ENCODE results near the gene EPSTI1. TPM values are rescaled to one million over a fixed set of nuclear protein-coding genes. Genes with fewer than 3 reads are reported as not detected.

Gene EPSTI1
- polyA plus RNA-seq, 3 donors from 2014 or later: 8.6 to 32.3 (median 26.6) TPM

GRCh38 chr13:42977219-42977659, 14.8 kb downstream of the EPSTI1 start:
- H3K36me3 Mint-ChIP-seq: peaks cover 0 to 17% (median 14%) of the 10 kb centered on the region in 3 donors
- no peaks in the 10 kb centered on the region for H3K9me3 Mint-ChIP-seq
- DNase-seq: no peak
- H3K27me3 Mint-ChIP-seq (ENCODE audit: low read depth in 3 of 3): no peaks in the 10 kb centered on the region
- H3K27ac Mint-ChIP-seq: peak overlapping the region in 3 of 6 donors; percentile 28 to 56 (median 43)
- no peak overlapping the region for H3K4me3 Mint-ChIP-seq
- peaks cover 12 to 41% of the 10 kb centered on the region in 2 donors for H3K4me1 Mint-ChIP-seq

- H3K27ac Mint-ChIP-seq: no peak overlapping the region
- no peak overlapping the region for H3K4me3 Mint-ChIP-seq
- H3K4me1 Mint-ChIP-seq: peaks cover 9 to 41% of the 10 kb centered on the region in 2 donors
- no peak for DNase-seq
- H3K36me3 Mint-ChIP-seq: peaks cover 0 to 17% (median 14%) of the 10 kb centered on the region in 3 donors
- no peaks in the 10 kb centered on the region for H3K9me3 Mint-ChIP-seq
- no peaks in the 10 kb centered on the region for H3K27me3 Mint-ChIP-seq (ENCODE audit: low read depth in 3 of 3)
Observed at GRCh38 chr13:42976066-42976465, 16.0 kb downstream of the EPSTI1 start.

DNA sequence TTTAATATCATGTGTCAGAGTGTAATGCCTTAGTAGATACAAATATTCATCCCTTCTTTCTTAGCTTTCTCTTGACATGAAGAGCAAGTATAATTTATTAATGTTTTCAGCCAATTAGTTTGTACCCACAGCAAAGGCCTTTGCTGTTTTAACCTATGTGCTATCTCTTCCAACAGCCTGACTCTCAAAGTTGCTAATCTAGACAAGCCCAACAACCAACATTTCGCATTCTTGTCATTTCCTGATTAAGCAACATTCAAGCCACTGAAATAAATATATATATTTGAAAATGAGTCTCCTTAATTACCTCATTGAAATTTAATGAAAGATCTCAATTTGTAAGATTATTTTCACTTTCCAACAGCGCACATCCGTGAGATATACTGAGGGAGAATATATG, 18.5 kb downstream of the EPSTI1 start:
- H3K4me3 Mint-ChIP-seq: no peak overlapping the region
- H3K36me3 Mint-ChIP-seq: peaks cover 0 to 17% (median 16%) of the 10 kb centered on the region in 3 donors
- H3K4me1 Mint-ChIP-seq: peaks cover 26 to 58% of the 10 kb centered on the region in 2 donors
- no peak for DNase-seq
- H3K9me3 Mint-ChIP-seq: no peaks in the 10 kb centered on the region
- H3K27me3 Mint-ChIP-seq (ENCODE audit: low read depth in 3 of 3): peaks cover 0 to 1% (median 0%) of the 10 kb centered on the region in 3 donors
- no peak overlapping the region for H3K27ac Mint-ChIP-seq

- peak overlapping the region in 1 of 6 donors; percentile 58 for H3K27ac Mint-ChIP-seq
- H3K36me3 Mint-ChIP-seq: peaks cover 3 to 19% (median 12%) of the 10 kb centered on the region in 3 donors
Observed at GRCh38 chr13:42971691-42972347, 20.2 kb downstream of the EPSTI1 start.

DNA sequence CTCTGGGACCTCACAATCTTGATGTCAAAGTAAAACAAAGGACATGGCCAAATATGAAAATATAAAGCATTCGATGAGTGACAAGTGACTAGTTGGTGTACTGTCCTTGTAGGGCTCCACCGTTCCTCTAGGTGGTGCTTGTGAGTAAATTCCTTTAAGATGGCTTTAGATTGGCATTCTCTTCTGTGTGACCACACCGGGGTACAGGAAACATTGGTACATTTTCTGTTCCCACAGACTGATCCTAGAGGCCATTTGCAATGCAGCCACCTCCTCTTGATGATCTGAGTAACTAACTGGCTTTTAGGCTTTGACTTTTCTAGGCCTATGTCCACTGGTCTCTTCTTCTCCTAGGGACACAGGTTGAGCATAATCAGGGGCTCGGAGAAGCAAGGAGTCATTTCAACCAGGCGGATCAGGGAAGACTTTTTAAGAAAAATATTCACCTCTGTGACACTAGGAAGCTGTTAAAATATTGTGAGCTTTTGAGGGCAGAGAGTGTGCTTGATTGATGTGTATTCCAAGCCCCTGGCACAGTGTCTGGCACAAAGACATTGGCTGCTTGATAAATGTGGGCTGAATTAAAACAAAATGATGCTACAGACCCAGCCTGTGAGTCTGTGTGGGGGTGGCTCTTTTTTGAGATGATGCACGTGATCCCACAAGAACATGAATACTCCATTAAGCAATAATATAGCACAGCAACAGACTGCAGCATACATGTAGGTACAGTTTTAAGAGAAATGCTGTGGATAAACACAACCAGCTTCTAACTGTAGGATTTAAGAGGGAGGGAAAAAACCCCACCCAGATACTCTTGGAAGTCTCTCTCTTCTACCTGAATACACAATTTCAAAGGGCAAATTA, 21.0 kb downstream of the EPSTI1 start:
- Mint-ChIP-seq H3K36me3 (peaks cover 3 to 19% (median 12%) of the 10 kb centered on the region in 3 donors), H3K9me3 (no peaks in the 10 kb centered on the region), H3K4me1 (peaks cover 17 to 37% of the 10 kb centered on the region in 2 donors), H3K27me3 (ENCODE audit: low read depth in 3 of 3) (peaks cover 0 to 1% (median 1%) of the 10 kb centered on the region in 3 donors), H3K27ac (peak overlapping the region in 5 of 6 donors; percentile 2 to 65 (median 52)), H3K4me3 (no peak overlapping the region)
- DNase-seq: peak; percentile 38 to 45 (median 43)

More at GRCh38 chr13:42971691-42972347, 20.2 kb downstream of the EPSTI1 start:
- Mint-ChIP-seq H3K9me3 (no peaks in the 10 kb centered on the region), H3K27me3 (ENCODE audit: low read depth in 3 of 3) (peaks cover 0 to 1% (median 1%) of the 10 kb centered on the region in 3 donors), H3K4me3 (no peak overlapping the region), H3K4me1 (peaks cover 19 to 41% of the 10 kb centered on the region in 2 donors)
- DNase-seq: no peak

DNA sequence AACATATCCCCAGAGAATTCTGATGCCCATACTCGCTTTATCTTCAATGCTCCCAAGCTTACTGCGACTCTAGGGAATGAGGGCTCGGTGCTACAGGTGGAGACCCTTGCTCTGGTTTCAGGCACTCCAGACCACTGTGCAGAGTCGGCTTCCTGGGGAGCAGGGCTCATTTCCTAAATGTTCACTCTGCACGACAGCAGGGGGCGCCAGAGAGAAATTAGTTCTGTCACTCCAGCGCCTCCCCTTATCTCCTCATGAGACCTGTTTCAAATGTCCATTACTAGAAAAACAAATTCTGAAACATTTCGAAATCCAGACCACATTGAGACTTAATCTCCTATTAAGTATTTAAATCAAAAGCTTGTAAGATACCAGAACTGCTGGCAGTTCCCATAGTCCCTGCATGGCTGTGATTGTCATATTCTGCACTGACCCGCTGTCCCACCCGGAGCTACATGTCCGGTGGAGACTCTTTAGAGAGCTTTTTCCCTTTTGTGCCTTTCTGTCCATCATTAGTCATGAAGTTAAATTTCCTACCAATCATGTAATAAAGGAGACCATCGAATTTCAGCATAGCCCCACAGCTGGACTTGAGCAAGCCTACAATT, 22.4 kb downstream of the EPSTI1 start:
- H3K9me3 Mint-ChIP-seq: no peaks in the 10 kb centered on the region
- peaks cover 17 to 29% of the 10 kb centered on the region in 2 donors for H3K4me1 Mint-ChIP-seq
- H3K27ac Mint-ChIP-seq: peak overlapping the region in 3 of 6 donors; percentile 19 to 44 (median 41)
- DNase-seq: peak; percentile 70 to 78 (median 73)
- H3K27me3 Mint-ChIP-seq (ENCODE audit: low read depth in 3 of 3): peaks cover 0 to 1% (median 1%) of the 10 kb centered on the region in 3 donors
- H3K4me3 Mint-ChIP-seq: no peak overlapping the region
- peaks cover 8 to 18% (median 11%) of the 10 kb centered on the region in 3 donors for H3K36me3 Mint-ChIP-seq

- Mint-ChIP-seq H3K27me3 (ENCODE audit: low read depth in 3 of 3) (peaks cover 0 to 1% (median 1%) of the 10 kb centered on the region in 3 donors), H3K4me1 (peaks cover 17 to 26% of the 10 kb centered on the region in 2 donors), H3K36me3 (peaks cover 8 to 16% (median 11%) of the 10 kb centered on the region in 3 donors), H3K27ac (peak overlapping the region in 1 of 6 donors; percentile 67), H3K9me3 (no peaks in the 10 kb centered on the region), H3K4me3 (no peak overlapping the region)
- DNase-seq: no peak
Observed at GRCh38 chr13:42968906-42969305, 23.1 kb downstream of the EPSTI1 start.

DNA sequence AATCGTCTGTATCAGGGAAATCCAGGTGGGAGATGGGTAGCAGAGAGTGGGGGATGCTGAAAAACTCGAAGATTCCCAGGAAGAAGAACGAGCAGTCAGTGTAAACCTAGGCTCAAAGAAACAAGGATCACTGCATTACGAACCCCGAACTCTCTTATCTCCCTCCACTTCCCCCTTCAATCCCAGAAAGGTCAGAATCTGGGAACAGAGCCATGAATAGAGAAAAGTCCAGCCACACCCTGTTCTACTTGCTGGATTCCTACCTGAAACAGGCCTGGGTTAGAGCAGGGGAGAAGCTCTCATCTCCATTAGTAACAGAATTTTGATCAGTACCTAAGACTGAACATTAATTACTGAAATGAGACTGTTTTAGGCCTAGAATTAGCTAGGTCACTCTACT, 24.4 kb downstream of the EPSTI1 start:
- DNase-seq: no peak
- H3K4me3 Mint-ChIP-seq: no peak overlapping the region
- peaks cover 17 to 26% of the 10 kb centered on the region in 2 donors for H3K4me1 Mint-ChIP-seq
- peaks cover 18 to 28% (median 20%) of the 10 kb centered on the region in 3 donors for H3K36me3 Mint-ChIP-seq
- H3K27ac Mint-ChIP-seq: no peak overlapping the region
- peaks cover 0 to 1% (median 1%) of the 10 kb centered on the region in 3 donors for H3K27me3 Mint-ChIP-seq (ENCODE audit: low read depth in 3 of 3)
- no peaks in the 10 kb centered on the region for H3K9me3 Mint-ChIP-seq

GRCh38 chr13:42965281-42965680, 26.8 kb downstream of the EPSTI1 start:
- Mint-ChIP-seq H3K27ac (no peak overlapping the region), H3K27me3 (ENCODE audit: low read depth in 3 of 3) (peaks cover 0 to 1% (median 1%) of the 10 kb centered on the region in 3 donors), H3K4me1 (peaks cover 10 to 11% of the 10 kb centered on the region in 2 donors), H3K9me3 (no peaks in the 10 kb centered on the region), H3K4me3 (no peak overlapping the region), H3K36me3 (peaks cover 26 to 42% (median 32%) of the 10 kb centered on the region in 3 donors)
- no peak for DNase-seq

GRCh38 chr13:42964761-42965161, 27.3 kb downstream of the EPSTI1 start:
- DNase-seq: no peak
- H3K36me3 Mint-ChIP-seq: peaks cover 26 to 48% (median 32%) of the 10 kb centered on the region in 3 donors
- H3K27me3 Mint-ChIP-seq (ENCODE audit: low read depth in 3 of 3): peaks cover 0 to 1% (median 1%) of the 10 kb centered on the region in 3 donors
- peaks cover 5 to 6% of the 10 kb centered on the region in 2 donors for H3K4me1 Mint-ChIP-seq
- H3K27ac Mint-ChIP-seq: peak overlapping the region in 1 of 6 donors; percentile 35
- H3K4me3 Mint-ChIP-seq: no peak overlapping the region
- H3K9me3 Mint-ChIP-seq: no peaks in the 10 kb centered on the region

- no peak overlapping the region for H3K4me3 Mint-ChIP-seq
- H3K27ac Mint-ChIP-seq: peak overlapping the region in 1 of 6 donors; percentile 37
- DNase-seq: no peak
- no peaks in the 10 kb centered on the region for H3K4me1 Mint-ChIP-seq
- no peaks in the 10 kb centered on the region for H3K9me3 Mint-ChIP-seq
- H3K36me3 Mint-ChIP-seq: peaks cover 43 to 63% (median 48%) of the 10 kb centered on the region in 3 donors
- H3K27me3 Mint-ChIP-seq (ENCODE audit: low read depth in 3 of 3): peaks cover 0 to 2% (median 0%) of the 10 kb centered on the region in 3 donors
Observed at GRCh38 chr13:42959615-42960014, 32.4 kb downstream of the EPSTI1 start.

DNA sequence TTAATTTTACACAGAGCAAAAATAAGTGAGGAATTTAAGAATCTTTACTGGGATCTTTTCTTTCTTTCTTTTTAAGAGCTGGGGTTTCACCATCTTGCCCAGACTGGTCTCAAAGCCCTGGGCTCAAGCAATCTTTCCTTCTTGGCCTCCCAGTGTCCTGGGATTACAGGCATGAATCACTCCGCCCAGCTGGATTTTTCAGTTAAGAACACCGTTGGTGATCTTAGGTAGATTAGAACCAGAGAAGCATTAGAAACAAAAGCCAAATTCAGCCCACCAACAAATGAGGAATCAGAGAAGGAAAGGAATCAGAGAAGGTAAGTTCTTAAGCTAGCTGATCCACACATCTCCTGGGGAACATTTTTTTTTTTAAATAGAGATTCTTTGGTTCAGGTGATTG, 34.2 kb downstream of the EPSTI1 start:
- H3K4me1 Mint-ChIP-seq: no peaks in the 10 kb centered on the region
- DNase-seq: no peak
- H3K27me3 Mint-ChIP-seq (ENCODE audit: low read depth in 3 of 3): peaks cover 0 to 2% (median 0%) of the 10 kb centered on the region in 3 donors
- no peak overlapping the region for H3K4me3 Mint-ChIP-seq
- H3K27ac Mint-ChIP-seq: peak overlapping the region in 1 of 6 donors; percentile 39
- no peaks in the 10 kb centered on the region for H3K9me3 Mint-ChIP-seq
- H3K36me3 Mint-ChIP-seq: peaks cover 49 to 70% (median 51%) of the 10 kb centered on the region in 3 donors

- peaks cover 0 to 2% (median 0%) of the 10 kb centered on the region in 3 donors for H3K27me3 Mint-ChIP-seq (ENCODE audit: low read depth in 3 of 3)
- H3K4me1 Mint-ChIP-seq: no peaks in the 10 kb centered on the region
- no peak overlapping the region for H3K4me3 Mint-ChIP-seq
- no peaks in the 10 kb centered on the region for H3K9me3 Mint-ChIP-seq
- H3K36me3 Mint-ChIP-seq: peaks cover 46 to 81% (median 68%) of the 10 kb centered on the region in 3 donors
- no peak overlapping the region for H3K27ac Mint-ChIP-seq
- no peak for DNase-seq
Observed at GRCh38 chr13:42950181-42950580, 41.9 kb downstream of the EPSTI1 start.

Measured in immature natural killer cell (primary cell).